GM12872 (cell line): ENCODE measurements around the gene TUB.

Source experiments
- TF ChIP-seq, protein P1 (sequence below): IDR thresholded peaks from 3 replicates; pipeline ENCODE4 v1.5.1; 2011; ENCODE audit warnings: low read depth, mild to moderate bottlenecking, low read length, moderate library complexity; ENCODE audit not compliant: insufficient read depth

Gene TUB

GRCh38 chr11:8095371-8095770, 14.4 kb downstream of the TUB start:
- TF ChIP-seq, protein P1, sequence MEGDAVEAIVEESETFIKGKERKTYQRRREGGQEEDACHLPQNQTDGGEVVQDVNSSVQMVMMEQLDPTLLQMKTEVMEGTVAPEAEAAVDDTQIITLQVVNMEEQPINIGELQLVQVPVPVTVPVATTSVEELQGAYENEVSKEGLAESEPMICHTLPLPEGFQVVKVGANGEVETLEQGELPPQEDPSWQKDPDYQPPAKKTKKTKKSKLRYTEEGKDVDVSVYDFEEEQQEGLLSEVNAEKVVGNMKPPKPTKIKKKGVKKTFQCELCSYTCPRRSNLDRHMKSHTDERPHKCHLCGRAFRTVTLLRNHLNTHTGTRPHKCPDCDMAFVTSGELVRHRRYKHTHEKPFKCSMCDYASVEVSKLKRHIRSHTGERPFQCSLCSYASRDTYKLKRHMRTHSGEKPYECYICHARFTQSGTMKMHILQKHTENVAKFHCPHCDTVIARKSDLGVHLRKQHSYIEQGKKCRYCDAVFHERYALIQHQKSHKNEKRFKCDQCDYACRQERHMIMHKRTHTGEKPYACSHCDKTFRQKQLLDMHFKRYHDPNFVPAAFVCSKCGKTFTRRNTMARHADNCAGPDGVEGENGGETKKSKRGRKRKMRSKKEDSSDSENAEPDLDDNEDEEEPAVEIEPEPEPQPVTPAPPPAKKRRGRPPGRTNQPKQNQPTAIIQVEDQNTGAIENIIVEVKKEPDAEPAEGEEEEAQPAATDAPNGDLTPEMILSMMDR = no peak

GRCh38 chr11:8095806-8096522, 15.0 kb downstream of the TUB start:
- TF ChIP-seq, protein P1 = no peak

DNA sequence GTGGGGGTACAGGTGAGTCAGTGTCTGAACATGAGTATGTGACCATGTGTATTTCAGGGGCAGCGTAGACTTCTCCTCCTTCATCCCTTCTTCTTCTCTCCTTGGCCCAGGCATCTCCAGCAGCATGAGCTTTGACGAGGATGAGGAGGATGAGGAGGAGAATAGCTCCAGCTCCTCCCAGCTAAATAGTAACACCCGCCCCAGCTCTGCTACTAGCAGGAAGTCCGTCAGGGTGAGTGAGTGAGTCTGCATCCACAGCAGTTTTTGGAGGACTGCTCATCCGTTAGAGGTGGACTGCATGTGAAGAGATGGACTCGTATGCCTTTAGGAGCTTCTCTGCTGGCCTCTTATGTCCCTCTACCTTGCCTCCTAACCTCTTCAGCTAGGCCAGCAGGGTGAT, 15.6 kb downstream of the TUB start:
- TF ChIP-seq, protein P1 = no peak

GRCh38 chr11:8097062-8097461, 16.1 kb downstream of the TUB start:
- TF ChIP-seq, protein P1 = no peak

- TF ChIP-seq, protein P1 = no peak
These were observed 16.5 kb downstream of the TUB start for GRCh38 chr11:8097468-8097867.

- TF ChIP-seq, protein P1 = no peak
These were observed 16.9 kb downstream of the TUB start for GRCh38 chr11:8097926-8098325.

GRCh38 chr11:8098361-8098760, 17.4 kb downstream of the TUB start:
- TF ChIP-seq, protein P1 = no peak
